SU-DHL-6 (cell line): ENCODE data around the gene CACNB3.

Experiments used
- H2AFZ ChIP-seq: fragments of 200-600 bp; sonication (generic); 2 replicates; pipeline ENCODE4 v1.6.1; 2014; ENCODE audit warnings: low read depth, mild to moderate bottlenecking, moderate library complexity, mixed read lengths, antibody characterized with exemption, low read length; ENCODE audit not compliant: severe bottlenecking
- H3F3A ChIP-seq: fragments of 200-600 bp; shearing (Covaris generic); 2 replicates; pipeline ENCODE4 v1.6.0; 2016; ENCODE audit warnings: antibody characterized with exemption, mild to moderate bottlenecking; ENCODE audit not compliant: insufficient read depth
- H3K27ac ChIP-seq: fragments of 200-600 bp; sonication (generic); 2 replicates; pipeline ENCODE4 v1.5.1; 2016; ENCODE audit warnings: low read depth, mild to moderate bottlenecking, low read length, moderate library complexity, mixed read lengths
- H3K27me3 ChIP-seq: fragments of 200-600 bp; sonication (generic), shearing (Covaris generic); 2 replicates; pipeline ENCODE4 v1.6.0; 2014; ENCODE audit warnings: mild to moderate bottlenecking, low read length
- H3K36me3 ChIP-seq: fragments of 200-600 bp; sonication (generic); 2 replicates; pipeline ENCODE4 v1.6.1; 2014; ENCODE audit warnings: mild to moderate bottlenecking, low read length, mixed read lengths
- H3K4me2 ChIP-seq: fragments of 300-600, 200-600 bp; shearing (Covaris generic), sonication (generic); 2 replicates; pipeline ENCODE4 v1.6.0; 2014; ENCODE audit warnings: low read length, low read depth, mild to moderate bottlenecking; ENCODE audit not compliant: poor library complexity, severe bottlenecking
- H3K4me3 ChIP-seq: fragments of 200-600 bp; sonication (generic); 2 replicates; pipeline ENCODE4 v1.5.1; 2014; ENCODE audit warnings: antibody characterized with exemption, low read length, mild to moderate bottlenecking, mixed read lengths; ENCODE audit not compliant: insufficient read depth, poor library complexity, severe bottlenecking
- H3K79me2 ChIP-seq: fragments of 200-600 bp; sonication (generic); 2 replicates; pipeline ENCODE4 v1.6.1; 2014; ENCODE audit warnings: mild to moderate bottlenecking, low read length, moderate library complexity; ENCODE audit not compliant: insufficient read depth
- H3K9ac ChIP-seq: fragments of 200-600 bp; sonication (generic); 2 replicates; pipeline ENCODE4 v1.7.0; 2014; ENCODE audit warnings: mild to moderate bottlenecking, low read length
- H3K9me2 ChIP-seq: fragments of 200-600 bp; sonication (generic); replicated peaks from 2 replicates; pipeline ENCODE4 v1.6.1; 2014; ENCODE audit warnings: low read length; ENCODE audit not compliant: insufficient read depth
- H3K9me3 ChIP-seq: fragments of 200-600 bp; sonication (generic); 2 replicates; pipeline ENCODE4 v1.6.1; 2014; ENCODE audit warnings: low read length, mixed read lengths; ENCODE audit not compliant: insufficient read depth
- H4K20me1 ChIP-seq: fragments of 200-600 bp; sonication (generic); 2 replicates; pipeline ENCODE4 v1.6.1; 2014; ENCODE audit warnings: low read depth, mild to moderate bottlenecking, antibody characterized with exemption, low read length, moderate library complexity, mixed read lengths
- EZH2phosphoT487 ChIP-seq: fragments of 200-600 bp; sonication (generic), shearing (Covaris generic); conservative IDR thresholded peaks from 2 replicates; pipeline ENCODE4 v1.6.1; 2018; ENCODE audit warnings: mild to moderate bottlenecking, antibody characterized with exemption, low read length, moderate library complexity, mixed read lengths
- TF ChIP-seq, protein P1 (sequence below): fragments of 200-600 bp; sonication (generic); IDR thresholded peaks from one replicate; pipeline ENCODE4 v1.5.1; 2017; ENCODE audit warnings: antibody characterized with exemption, mild to moderate bottlenecking, low read length, moderate library complexity; ENCODE audit not compliant: insufficient read depth, poor library complexity, severe bottlenecking

The CACNB3 gene

DNA sequence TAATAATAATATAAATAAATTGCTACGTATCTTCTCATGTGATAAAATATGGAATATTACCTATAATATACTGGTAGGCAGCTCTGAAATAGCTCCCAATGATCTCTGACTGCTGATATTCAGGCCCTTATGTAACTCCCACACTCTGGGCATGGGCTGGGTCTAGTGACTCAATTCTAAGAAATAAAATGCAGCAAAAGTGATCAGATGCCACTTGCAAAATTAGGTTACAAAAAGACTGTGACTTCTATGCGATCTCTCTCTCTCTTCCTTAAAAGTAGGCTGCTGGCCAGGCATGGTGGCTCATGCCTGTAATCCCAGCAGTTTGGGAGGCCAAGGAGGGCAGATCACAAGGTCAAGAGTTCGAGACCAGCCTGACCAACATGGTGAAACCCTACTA is 10.3 kb upstream of the CACNB3 start:
- Histone ChIP-seq H3K4me3 (no peak overlapping the region), H3K9ac (no peak overlapping the region), H3K79me2 (no peaks in the 10 kb centered on the region), H3K36me3 (no peaks in the 10 kb centered on the region), H3K4me2 (no peak overlapping the region), H3K9me2 (no peaks in the 10 kb centered on the region), H4K20me1 (no peaks in the 10 kb centered on the region), H3K27me3 (no peaks in the 10 kb centered on the region), H3K9me3 (no peaks in the 10 kb centered on the region), H3K27ac (no peak overlapping the region), H3F3A (no peaks in the 10 kb centered on the region), H2AFZ (no peak overlapping the region)
- no peak for TF ChIP-seq EZH2phosphoT487
- TF ChIP-seq, protein P1, sequence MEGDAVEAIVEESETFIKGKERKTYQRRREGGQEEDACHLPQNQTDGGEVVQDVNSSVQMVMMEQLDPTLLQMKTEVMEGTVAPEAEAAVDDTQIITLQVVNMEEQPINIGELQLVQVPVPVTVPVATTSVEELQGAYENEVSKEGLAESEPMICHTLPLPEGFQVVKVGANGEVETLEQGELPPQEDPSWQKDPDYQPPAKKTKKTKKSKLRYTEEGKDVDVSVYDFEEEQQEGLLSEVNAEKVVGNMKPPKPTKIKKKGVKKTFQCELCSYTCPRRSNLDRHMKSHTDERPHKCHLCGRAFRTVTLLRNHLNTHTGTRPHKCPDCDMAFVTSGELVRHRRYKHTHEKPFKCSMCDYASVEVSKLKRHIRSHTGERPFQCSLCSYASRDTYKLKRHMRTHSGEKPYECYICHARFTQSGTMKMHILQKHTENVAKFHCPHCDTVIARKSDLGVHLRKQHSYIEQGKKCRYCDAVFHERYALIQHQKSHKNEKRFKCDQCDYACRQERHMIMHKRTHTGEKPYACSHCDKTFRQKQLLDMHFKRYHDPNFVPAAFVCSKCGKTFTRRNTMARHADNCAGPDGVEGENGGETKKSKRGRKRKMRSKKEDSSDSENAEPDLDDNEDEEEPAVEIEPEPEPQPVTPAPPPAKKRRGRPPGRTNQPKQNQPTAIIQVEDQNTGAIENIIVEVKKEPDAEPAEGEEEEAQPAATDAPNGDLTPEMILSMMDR: no peak

GRCh38 chr12:48810903-48811431 is 7.3 kb upstream of the CACNB3 start:
- Histone ChIP-seq H3K36me3 (no peaks in the 10 kb centered on the region), H3K27me3 (no peaks in the 10 kb centered on the region), H3K79me2 (no peaks in the 10 kb centered on the region), H2AFZ (no peak overlapping the region), H3K4me3 (no peak overlapping the region), H3K9me2 (no peaks in the 10 kb centered on the region), H3F3A (0 out of 2 replicates have a peak, but pooled peaks cover under 1% of the 10 kb centered on the region), H3K4me2 (no peak overlapping the region), H3K27ac (no peak overlapping the region), H3K9me3 (no peaks in the 10 kb centered on the region), H4K20me1 (no peaks in the 10 kb centered on the region), H3K9ac (no peak overlapping the region)
- no peak for TF ChIP-seq EZH2phosphoT487
- TF ChIP-seq, protein P1: no peak

DNA sequence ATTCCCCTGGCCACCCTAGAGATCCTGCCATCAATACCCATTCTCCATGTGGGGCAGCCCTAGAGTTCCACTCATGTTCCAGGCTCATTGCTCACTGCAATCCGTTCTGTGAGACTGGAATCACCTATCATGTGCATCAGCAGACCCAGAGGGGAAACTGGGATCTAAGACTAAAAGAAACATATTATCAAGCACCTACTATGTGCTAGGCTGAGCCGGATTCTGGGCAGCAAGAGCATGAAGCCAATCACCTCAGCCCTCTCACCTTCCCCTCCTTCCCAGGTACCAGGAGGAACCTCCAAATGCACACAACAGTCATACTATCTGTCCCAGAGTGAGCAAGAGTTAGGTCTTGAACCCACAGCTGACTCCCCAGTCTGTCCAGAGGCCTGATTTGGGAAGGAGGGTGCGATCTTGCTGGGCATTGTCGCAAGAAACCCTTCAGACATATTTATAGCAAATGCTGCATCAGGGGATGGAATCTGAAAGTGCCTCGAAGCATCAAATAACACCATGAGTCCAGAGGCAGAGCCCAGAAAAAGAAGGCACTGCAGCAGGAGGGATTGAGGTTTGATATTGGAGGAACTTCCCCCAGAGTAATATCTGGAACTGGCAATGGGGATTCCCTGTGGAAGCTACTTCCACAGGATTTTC is 6.7 kb upstream of the CACNB3 start:
- no peaks in the 10 kb centered on the region for H4K20me1 ChIP-seq
- no peak overlapping the region for H3K9ac ChIP-seq
- no peak overlapping the region for H2AFZ ChIP-seq
- H3K9me2 ChIP-seq: no peaks in the 10 kb centered on the region
- H3F3A ChIP-seq: peaks cover 7% of the 10 kb centered on the region; the same call in 1 of the 2 replicates
- H3K4me2 ChIP-seq: no peak overlapping the region
- no peaks in the 10 kb centered on the region for H3K79me2 ChIP-seq
- no peak overlapping the region for H3K4me3 ChIP-seq
- H3K27me3 ChIP-seq: no peaks in the 10 kb centered on the region
- H3K9me3 ChIP-seq: no peaks in the 10 kb centered on the region
- no peak for TF ChIP-seq EZH2phosphoT487
- TF ChIP-seq, protein P1: no peak
- no peaks in the 10 kb centered on the region for H3K36me3 ChIP-seq
- H3K27ac ChIP-seq: no peak overlapping the region
